ENCODE data around the gene BRD3.

Gene BRD3

GRCh38 chr9:133998915-133999595 lies 68.8 kb downstream of the BRD3 start:
- no peak for TF ChIP-seq EZH2phosphoT487 (conservative IDR thresholded peaks at IDR 0.05; ENCODE audit: low read length)
- TF ChIP-seq CTCF (IDR thresholded peaks at IDR 0.05; ENCODE audit: insufficient read depth, low read length, poor library complexity, severe bottlenecking), result no peak
- Histone ChIP-seq H4K20me1 (ENCODE audit: low read depth, low read length) (no peaks in the 10 kb centered on the region), H3K4me2 (ENCODE audit: low read depth, low read length, poor library complexity, severe bottlenecking) (no peak overlapping the region), H3K9ac (ENCODE audit: low read length) (no peak overlapping the region), H3F3A (ENCODE audit: insufficient read depth) (no peaks in the 10 kb centered on the region), H3K27me3 (ENCODE audit: low read length) (no peaks in the 10 kb centered on the region), H3K36me3 (ENCODE audit: low read length) (no peaks in the 10 kb centered on the region), H3K9me3 (ENCODE audit: insufficient read depth, low read length) (no peaks in the 10 kb centered on the region), H3K9me2 (replicated peaks; ENCODE audit: insufficient read depth, low read length) (no peaks in the 10 kb centered on the region), H2AFZ (ENCODE audit: low read depth, low read length, severe bottlenecking) (no peak overlapping the region), H3K27ac (ENCODE audit: low read depth, low read length) (no peak overlapping the region), H3K4me3 (ENCODE audit: insufficient read depth, low read length, poor library complexity, severe bottlenecking) (no peak overlapping the region), H3K79me2 (ENCODE audit: insufficient read depth, low read length) (no peaks in the 10 kb centered on the region)

GRCh38 chr9:133997584-133997983 lies 70.2 kb downstream of the BRD3 start:
- no peak overlapping the region for H3K27ac ChIP-seq (ENCODE audit: low read depth, low read length)
- no peaks in the 10 kb centered on the region for H3K36me3 ChIP-seq (ENCODE audit: low read length)
- H3K4me3 ChIP-seq (ENCODE audit: insufficient read depth, low read length, poor library complexity, severe bottlenecking), result no peak overlapping the region
- no peaks in the 10 kb centered on the region for H3K9me3 ChIP-seq (ENCODE audit: insufficient read depth, low read length)
- no peak overlapping the region for H3K9ac ChIP-seq (ENCODE audit: low read length)
- H3K79me2 ChIP-seq (ENCODE audit: insufficient read depth, low read length), result no peaks in the 10 kb centered on the region
- no peaks in the 10 kb centered on the region for H3F3A ChIP-seq (ENCODE audit: insufficient read depth)
- no peaks in the 10 kb centered on the region for H4K20me1 ChIP-seq (ENCODE audit: low read depth, low read length)
- no peak overlapping the region for H2AFZ ChIP-seq (ENCODE audit: low read depth, low read length, severe bottlenecking)
- no peaks in the 10 kb centered on the region for H3K27me3 ChIP-seq (ENCODE audit: low read length)
- no peak overlapping the region for H3K4me2 ChIP-seq (ENCODE audit: low read depth, low read length, poor library complexity, severe bottlenecking)
- H3K9me2 ChIP-seq (replicated peaks; ENCODE audit: insufficient read depth, low read length), result no peaks in the 10 kb centered on the region
- TF ChIP-seq EZH2phosphoT487 (conservative IDR thresholded peaks at IDR 0.05; ENCODE audit: low read length) (no peak), CTCF (IDR thresholded peaks at IDR 0.05; ENCODE audit: insufficient read depth, low read length, poor library complexity, severe bottlenecking) (no peak)

- Histone ChIP-seq H3K4me2 (ENCODE audit: low read depth, low read length, poor library complexity, severe bottlenecking) (no peak overlapping the region), H3K27ac (ENCODE audit: low read depth, low read length) (no peak overlapping the region), H3K9me3 (ENCODE audit: insufficient read depth, low read length) (no peaks in the 10 kb centered on the region), H3F3A (ENCODE audit: insufficient read depth) (no peaks in the 10 kb centered on the region), H3K79me2 (ENCODE audit: insufficient read depth, low read length) (peaks cover 3% of the 10 kb centered on the region; the same call in 1 of the 2 replicates), H2AFZ (ENCODE audit: low read depth, low read length, severe bottlenecking) (no peak overlapping the region), H3K9ac (ENCODE audit: low read length) (no peak overlapping the region), H3K36me3 (ENCODE audit: low read length) (no peaks in the 10 kb centered on the region), H3K27me3 (ENCODE audit: low read length) (no peaks in the 10 kb centered on the region), H3K4me3 (ENCODE audit: insufficient read depth, low read length, poor library complexity, severe bottlenecking) (no peak overlapping the region), H4K20me1 (ENCODE audit: low read depth, low read length) (no peaks in the 10 kb centered on the region), H3K9me2 (replicated peaks; ENCODE audit: insufficient read depth, low read length) (no peaks in the 10 kb centered on the region)
- TF ChIP-seq CTCF (IDR thresholded peaks at IDR 0.05; ENCODE audit: insufficient read depth, low read length, poor library complexity, severe bottlenecking), result no peak
These were observed 71.0 kb downstream of the BRD3 start for GRCh38 chr9:133996531-133997520.
